Stimulated activated naive CD8-positive, alpha-beta T cell treated with anti-CD3 and anti-CD28 coated beads, Interleukin-15, Interleukin-2, amounts not matched to agents 100 U/mL and 50 U/mL, for 24 hours (primary cell): ENCODE data around the gene ARL9.

Source experiments
- ATAC-seq: fragments of 150-1000 bp; cut with Tn5 transposase; one replicate; pipeline ENCODE4 v1.10.0; 2021
- DNase-seq: peaks from one replicate; pipeline ENCODE4 v3.0.0; 2021

The ARL9 gene

GRCh38 chr4:56505269-56506130 is at the start of gene ARL9:
Gene ARL9, plus strand, starts transcription at chr4:56505791. Its CDS starts 72 bp downstream, at chr4:56505863.
- peak; percentile 69 for DNase-seq
- ATAC-seq: peak; percentile 88

- ATAC-seq (no peak), DNase-seq (no peak)
These were observed 45.5 kb upstream of the ARL9 start for GRCh38 chr4:56460085-56460484.

GRCh38 chr4:56462157-56462556 is 43.4 kb upstream of the ARL9 start:
- no peak for ATAC-seq
- no peak for DNase-seq

- DNase-seq (no peak), ATAC-seq (no peak)
These were observed 41.9 kb upstream of the ARL9 start for GRCh38 chr4:56463711-56464110.

GRCh38 chr4:56464581-56464980 is 41.0 kb upstream of the ARL9 start:
- ATAC-seq: no peak
- no peak for DNase-seq

GRCh38 chr4:56465599-56466295 is 39.8 kb upstream of the ARL9 start:
- no peak for ATAC-seq
- no peak for DNase-seq

GRCh38 chr4:56466296-56466761 is 39.3 kb upstream of the ARL9 start:
- ATAC-seq: peak; percentile 45
- peak; percentile 41 for DNase-seq

GRCh38 chr4:56466910-56467283 is 38.7 kb upstream of the ARL9 start:
- DNase-seq (no peak), ATAC-seq (no peak)

GRCh38 chr4:56467284-56468096 is 38.1 kb upstream of the ARL9 start, which contains the start of gene SRP72:
Gene SRP72, plus strand, starts transcription at chr4:56467617. Its CDS starts 19 bp downstream, at chr4:56467636.
- ATAC-seq: peak; percentile 90
- DNase-seq: peak; percentile 90

- peak; percentile 39 for ATAC-seq
- DNase-seq: no peak
These were observed 37.5 kb upstream of the ARL9 start for GRCh38 chr4:56468097-56468422.

GRCh38 chr4:56469489-56470210 is 35.9 kb upstream of the ARL9 start:
- ATAC-seq: no peak
- no peak for DNase-seq

GRCh38 chr4:56475917-56476316 is 29.7 kb upstream of the ARL9 start:
- ATAC-seq (no peak), DNase-seq (no peak)

GRCh38 chr4:56477192-56477702 is 28.3 kb upstream of the ARL9 start:
- ATAC-seq: no peak
- DNase-seq: no peak

GRCh38 chr4:56480691-56481090 is 24.9 kb upstream of the ARL9 start:
- no peak for ATAC-seq
- no peak for DNase-seq

GRCh38 chr4:56496241-56496640 is 9.3 kb upstream of the ARL9 start:
- DNase-seq (no peak), ATAC-seq (no peak)

- no peak for DNase-seq
- no peak for ATAC-seq
These were observed 5.5 kb downstream of the ARL9 start for GRCh38 chr4:56511098-56511497.

- DNase-seq (no peak), ATAC-seq (no peak)
These were observed 6.6 kb downstream of the ARL9 start for GRCh38 chr4:56512166-56512565.

GRCh38 chr4:56513517-56513916 is 7.9 kb downstream of the ARL9 start:
- DNase-seq (no peak), ATAC-seq (no peak)

- peak; percentile 87 for DNase-seq
- peak; percentile 100 for ATAC-seq
These were observed 24.9 kb downstream of the ARL9 start for GRCh38 chr4:56530269-56531148.

GRCh38 chr4:56531149-56531770 is 25.7 kb downstream of the ARL9 start:
- DNase-seq (no peak), ATAC-seq (no peak)
